Posterior vena cava (tissue), 2 donors: ENCODE results near the gene EFHC1. TPM values are rescaled to one million over a fixed set of nuclear protein-coding genes. Genes with fewer than 3 reads are reported as not detected.
"Not testable (repeated sequence)": the region's sequence is repeated elsewhere in the genome, so short reads cannot be mapped to it uniquely, and the experiment has no call there.

Experiments
- DNase-seq: peaks from one replicate; pipeline ENCODE4 v3.0.0-alpha.2; 2020; ENCODE audit warnings: low spot score
- intact Hi-C, 2 donors: fragments of 100-400 bp; cut with DNase I; formaldehyde crosslinking; loops; one replicate each; pipeline versions ENCODE4 v1.14.1 to v1.14.2; 2022 to 2023
- total RNA-seq, 2 donors: library from RNA; stranded (reverse); fragmentation: NEBNext Ultra II Directional; extraction: Animal tissue kit (Norgen Biotek cat#: 25700); gene quantifications; one replicate each; pipeline ENCODE4 v1.2.1, GENCODE V29; 2021
- donor health status: DM: yes; HTN: yes; CAD: no.
- donor health status: DM: yes; HTN: yes; CAD: no.

The EFHC1 gene
- total RNA-seq, 2 donors from 2014 or later = 12.0 to 13.5 TPM

DNA sequence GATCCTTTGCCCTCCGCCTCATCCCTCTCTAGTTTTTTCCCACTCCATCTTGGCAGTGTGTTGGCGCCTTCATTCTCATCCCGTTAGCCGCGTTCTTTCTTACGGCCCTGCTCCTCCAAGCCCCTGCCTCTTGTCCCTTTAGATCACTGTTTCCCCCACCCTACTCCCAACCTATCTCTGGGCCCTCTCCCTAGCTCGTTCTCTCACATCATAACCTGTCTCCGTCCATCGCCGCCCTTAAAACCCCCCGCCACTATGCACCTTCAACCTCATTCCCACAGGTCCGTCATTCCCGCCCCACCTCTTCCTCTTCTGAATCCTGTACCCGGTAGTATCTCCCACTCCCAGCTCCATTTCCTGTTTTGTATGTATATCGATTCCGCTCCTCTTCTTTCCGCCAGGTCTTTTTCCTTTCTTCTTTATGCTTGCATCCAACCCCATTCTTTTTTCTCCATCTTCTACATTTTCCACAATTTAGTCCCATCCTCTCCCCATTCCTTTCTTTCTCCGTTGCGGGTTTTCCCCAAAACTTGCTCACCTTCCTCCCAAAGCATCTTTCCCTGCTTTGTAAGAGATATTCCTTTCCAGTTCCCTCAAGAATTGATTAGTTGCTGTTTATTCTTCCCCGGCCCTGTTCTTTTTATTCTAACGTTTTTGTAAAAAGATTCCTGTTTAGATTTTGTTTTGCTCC is 671 bp downstream of the EFHC1 start:
- DNase-seq = no peak
- intact Hi-C loops = loop anchor here in 1 of 2 donors (10.0 kb wide), 1 partner anchor 154 kb away; the partner anchor contains the start of gene TRAM2

GRCh38 chr6:52422156-52422555 is 2.0 kb downstream of the EFHC1 start:
- intact Hi-C loops = loop anchor here in 1 of 2 donors (10.0 kb wide), 1 partner anchor 153 kb away; the partner anchor contains the start of gene TRAM2
- DNase-seq = no peak

GRCh38 chr6:52423448-52423847 is 3.3 kb downstream of the EFHC1 start:
- intact Hi-C loops = loop anchor here in 1 of 2 donors (10.0 kb wide), 1 partner anchor 151 kb away; the partner anchor contains the start of gene TRAM2

DNA sequence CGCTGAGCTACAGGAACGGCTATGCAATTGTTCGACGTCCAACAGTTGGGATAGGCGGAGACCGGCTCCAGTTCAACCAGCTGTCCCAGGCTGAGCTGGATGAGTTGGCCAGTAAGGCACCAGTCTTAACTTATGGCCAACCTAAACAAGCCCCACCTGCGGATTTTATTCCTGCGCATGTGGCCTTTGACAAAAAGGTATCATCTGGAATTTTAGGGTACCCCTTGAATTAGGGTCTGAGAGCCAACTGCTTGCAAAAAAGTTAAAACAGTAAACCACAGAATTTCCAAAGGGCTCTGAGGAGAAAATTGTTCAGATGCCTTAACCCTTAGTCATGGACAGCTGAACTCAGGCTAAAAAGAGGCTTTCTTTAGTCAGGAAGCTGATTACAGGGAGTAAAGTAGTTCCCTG is 3.8 kb downstream of the EFHC1 start:
- intact Hi-C loops = loop anchor here in 1 of 2 donors (10.0 kb wide), 1 partner anchor 151 kb away; the partner anchor contains the start of gene TRAM2
- DNase-seq = no peak

More at GRCh38 chr6:52423448-52423847, 3.3 kb downstream of the EFHC1 start:
- DNase-seq = no peak

DNA sequence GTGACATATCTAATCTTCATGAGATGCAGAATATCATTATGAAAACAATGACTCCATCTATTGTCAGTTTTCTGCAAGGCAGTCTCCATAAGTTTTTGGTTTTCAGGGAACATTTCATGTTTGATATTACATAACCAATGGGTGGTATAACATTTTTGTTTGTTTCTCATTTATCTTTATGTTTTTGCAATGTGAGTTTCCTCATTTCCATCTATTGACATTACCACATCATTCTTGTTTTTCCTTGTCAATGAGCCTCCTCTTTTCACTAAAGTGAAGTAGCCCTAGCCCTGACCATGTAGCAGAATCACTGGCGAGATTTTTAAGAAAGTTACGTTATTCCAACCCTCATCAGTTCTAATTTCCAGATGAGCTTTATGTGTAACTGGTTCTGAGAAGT is 4.4 kb downstream of the EFHC1 start:
- intact Hi-C loops = loop anchor here in 1 of 2 donors (10.0 kb wide), 1 partner anchor 150 kb away; the partner anchor contains the start of gene TRAM2
- no peak for DNase-seq

GRCh38 chr6:52426667-52427066 is 6.5 kb downstream of the EFHC1 start:
- intact Hi-C loops = loop anchor here in 1 of 2 donors (10.0 kb wide), 1 partner anchor 148 kb away; the partner anchor contains the start of gene TRAM2
- no peak for DNase-seq

GRCh38 chr6:52433294-52433693 is 13.2 kb downstream of the EFHC1 start:
- intact Hi-C loops, DNase-seq: not testable (repeated sequence)

DNA sequence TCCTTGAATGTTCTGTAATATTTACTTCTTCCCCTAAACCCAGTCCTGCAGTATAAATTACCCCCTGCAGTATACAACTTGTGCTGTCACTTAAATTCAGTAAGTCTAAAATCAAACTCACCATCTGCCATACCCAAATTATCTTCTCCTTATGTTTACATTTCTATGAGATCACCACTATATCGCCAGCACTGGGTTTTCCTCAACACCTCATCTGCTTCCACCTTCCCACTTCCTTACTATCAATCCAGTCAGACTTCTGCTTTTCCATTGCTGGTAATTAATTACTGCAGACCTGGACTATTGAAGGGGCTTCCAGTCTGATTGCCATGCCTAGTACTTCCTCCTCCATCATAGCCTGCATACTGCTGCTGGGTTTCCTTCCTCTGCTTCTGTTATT is 15.2 kb downstream of the EFHC1 start:
- no peak for DNase-seq
- intact Hi-C loops = no loop called here

DNA sequence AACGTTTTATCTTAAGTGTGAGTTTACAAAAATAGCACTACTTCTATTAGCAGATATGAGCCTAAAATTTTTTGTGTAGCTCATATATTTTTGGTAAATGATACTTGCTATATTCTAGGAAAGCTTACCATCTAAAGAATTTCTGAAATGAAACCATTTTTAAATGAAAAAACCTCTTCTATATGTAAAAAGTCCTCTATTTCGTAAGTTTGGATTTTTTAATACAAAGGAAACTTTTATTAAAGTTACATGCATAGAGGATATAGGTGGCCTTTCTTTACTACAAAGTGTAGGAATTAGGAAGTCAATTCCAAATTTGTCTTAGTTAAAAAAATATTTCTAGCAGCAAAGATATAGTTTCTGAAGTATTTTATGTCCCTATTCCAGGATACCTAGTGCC is 18.8 kb downstream of the EFHC1 start:
- no peak for DNase-seq
- intact Hi-C loops = no loop called here

GRCh38 chr6:52454556-52454955 is 34.4 kb downstream of the EFHC1 start:
- intact Hi-C loops = no loop called here
- no peak for DNase-seq

GRCh38 chr6:52457096-52457495 is 37.0 kb downstream of the EFHC1 start:
- no peak for DNase-seq
- intact Hi-C loops = no loop called here

DNA sequence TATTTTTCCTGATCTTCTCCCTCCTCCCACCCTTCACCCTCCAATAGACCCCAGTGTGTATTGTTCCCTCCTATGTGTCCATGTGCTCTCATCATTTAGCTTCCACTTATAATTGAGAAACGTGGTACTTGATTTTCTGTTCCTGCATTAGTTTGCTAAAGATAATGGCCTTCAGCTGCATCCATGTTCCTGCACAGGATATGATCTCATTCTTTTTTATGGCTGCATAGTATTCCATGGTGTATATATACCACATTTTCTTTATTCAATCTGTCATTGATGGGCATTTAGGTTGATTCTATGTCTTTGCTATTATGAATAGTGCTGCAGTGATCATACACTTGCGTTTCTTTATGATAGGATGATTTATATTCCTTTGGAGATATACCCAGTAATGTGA is 41.1 kb downstream of the EFHC1 start:
- DNase-seq, intact Hi-C loops: not testable (repeated sequence)

- no peak for DNase-seq
- intact Hi-C loops = no loop called here
Observed at GRCh38 chr6:52474173-52474572, 54.0 kb downstream of the EFHC1 start.

GRCh38 chr6:52475307-52475706 is 55.2 kb downstream of the EFHC1 start:
- intact Hi-C loops = no loop called here
- DNase-seq = no peak

- intact Hi-C loops = no loop called here
- DNase-seq = no peak
Observed at GRCh38 chr6:52482903-52483670, 62.9 kb downstream of the EFHC1 start.

- intact Hi-C loops = no loop called here
- DNase-seq = no peak
Observed at GRCh38 chr6:52483671-52484003, 63.5 kb downstream of the EFHC1 start.

DNA sequence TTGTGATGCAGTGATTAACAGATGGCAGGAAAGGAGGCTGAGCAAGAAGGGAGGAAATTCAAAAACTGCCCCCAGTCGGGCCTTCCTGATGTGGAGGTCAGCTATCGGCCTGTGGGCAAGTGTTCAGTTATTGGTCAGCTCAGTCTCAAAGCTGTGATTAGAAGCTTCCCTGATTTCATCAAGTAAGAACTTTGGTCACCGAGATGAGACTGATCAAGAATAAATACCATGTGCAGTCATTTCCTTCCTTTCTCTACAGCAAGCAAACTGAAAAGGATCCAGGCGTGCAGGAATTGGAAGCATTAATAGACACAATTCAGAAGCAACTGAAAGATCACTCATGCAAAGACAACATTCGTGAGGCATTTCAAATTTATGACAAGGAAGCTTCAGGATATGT is 69.7 kb downstream of the EFHC1 start:
- no peak for DNase-seq
- intact Hi-C loops = no loop called here

GRCh38 chr6:52491203-52492069 is 71.3 kb downstream of the EFHC1 start:
- intact Hi-C loops = no loop called here
- no peak for DNase-seq

DNA sequence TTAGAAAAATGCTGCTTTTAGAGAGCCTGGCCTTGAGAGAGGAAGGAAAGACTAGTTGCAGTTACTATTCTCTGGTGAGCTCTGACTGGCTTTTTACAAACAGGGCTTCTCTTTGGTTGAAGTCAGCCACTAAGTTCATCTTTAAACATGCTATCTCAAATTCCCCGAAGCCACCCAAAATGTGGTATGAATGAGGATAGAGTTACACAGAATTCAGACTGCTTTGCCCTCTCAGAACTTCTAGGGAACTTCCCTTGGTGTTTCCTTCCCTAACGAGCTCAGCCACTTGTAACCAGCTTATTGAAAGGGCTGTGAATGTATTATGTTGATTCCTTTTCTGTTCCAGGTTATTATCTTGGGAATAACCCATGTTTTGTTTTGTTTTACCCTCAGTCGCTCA is 73.5 kb downstream of the EFHC1 start:
- no peak for DNase-seq
- intact Hi-C loops = no loop called here
